ENCODE measurements around the gene FGFR3.
"Not testable (repeated sequence)": the region's sequence is repeated elsewhere in the genome, so short reads cannot be mapped to it uniquely, and the experiment has no call there.

The FGFR3 gene

DNA sequence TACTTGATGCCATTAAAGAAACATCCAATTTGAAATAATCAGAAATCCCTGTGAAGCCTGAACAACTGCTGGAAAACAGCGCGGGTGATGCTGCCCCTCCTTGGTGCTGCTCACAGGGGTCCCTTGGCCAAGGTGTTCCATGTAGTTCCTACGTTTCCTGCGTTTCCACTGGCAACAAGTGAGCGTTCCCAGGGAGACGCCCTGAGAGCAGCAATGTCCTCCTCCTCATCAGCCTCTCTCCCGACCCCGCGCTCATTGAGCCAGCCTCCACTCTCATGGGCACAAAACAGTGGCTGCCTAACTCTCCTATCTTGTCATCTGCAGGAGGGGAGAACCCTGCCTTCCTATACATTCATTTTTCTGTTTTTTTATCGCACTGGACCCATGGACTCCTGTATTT lies 44.0 kb downstream of the FGFR3 start:
- TF ChIP-seq POLR2A (IDR thresholded peaks at IDR 0.05; ENCODE audit: low read depth, low read length) (no peak), POU2F2 (IDR thresholded peaks at IDR 0.05; ENCODE audit: low read depth, low read length) (no peak), TAF1 (IDR thresholded peaks at IDR 0.05; ENCODE audit: low read depth, low read length) (no peak)
- FAIRE-seq = no peak
- no peak for DNase-seq (ENCODE audit: insufficient read length, low spot score)

DNA sequence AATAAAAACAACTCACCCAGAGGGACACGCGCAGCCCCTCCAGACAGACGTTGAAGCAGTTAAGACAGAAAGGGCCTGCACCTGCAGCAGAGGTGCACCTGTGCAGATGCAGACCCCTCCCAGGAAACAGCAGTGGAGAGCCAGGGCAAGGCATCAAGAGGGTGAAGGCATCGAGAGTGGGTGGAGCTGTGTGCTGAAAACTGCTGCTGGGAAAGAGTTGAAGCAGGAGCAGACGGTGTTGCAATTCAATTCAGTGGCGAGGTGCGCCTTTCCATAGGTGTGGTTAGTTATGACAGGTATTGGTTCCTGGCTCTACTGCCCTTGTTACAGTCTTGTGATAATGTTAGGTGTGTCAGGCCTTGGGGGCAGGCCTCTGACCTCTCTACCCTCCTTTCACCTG lies 46.2 kb downstream of the FGFR3 start:
- DNase-seq (ENCODE audit: insufficient read length, low spot score) = no peak
- FAIRE-seq = no peak
- no peak for TF ChIP-seq POU2F2 (IDR thresholded peaks at IDR 0.05; ENCODE audit: low read depth, low read length)
- TF ChIP-seq POLR2A (IDR thresholded peaks at IDR 0.05; ENCODE audit: low read depth, low read length) = no peak
- TF ChIP-seq SPI1 (IDR thresholded peaks at IDR 0.05; ENCODE audit: low read depth, low read length) = no peak
- no peak for TF ChIP-seq TAF1 (IDR thresholded peaks at IDR 0.05; ENCODE audit: low read depth, low read length)
- no peak for TF ChIP-seq PAX5 (IDR thresholded peaks at IDR 0.05; ENCODE audit: insufficient read depth, low read length, severe bottlenecking)
- no peak for TF ChIP-seq POLR2AphosphoS5 (IDR thresholded peaks at IDR 0.05; ENCODE audit: low read depth, low read length)

DNA sequence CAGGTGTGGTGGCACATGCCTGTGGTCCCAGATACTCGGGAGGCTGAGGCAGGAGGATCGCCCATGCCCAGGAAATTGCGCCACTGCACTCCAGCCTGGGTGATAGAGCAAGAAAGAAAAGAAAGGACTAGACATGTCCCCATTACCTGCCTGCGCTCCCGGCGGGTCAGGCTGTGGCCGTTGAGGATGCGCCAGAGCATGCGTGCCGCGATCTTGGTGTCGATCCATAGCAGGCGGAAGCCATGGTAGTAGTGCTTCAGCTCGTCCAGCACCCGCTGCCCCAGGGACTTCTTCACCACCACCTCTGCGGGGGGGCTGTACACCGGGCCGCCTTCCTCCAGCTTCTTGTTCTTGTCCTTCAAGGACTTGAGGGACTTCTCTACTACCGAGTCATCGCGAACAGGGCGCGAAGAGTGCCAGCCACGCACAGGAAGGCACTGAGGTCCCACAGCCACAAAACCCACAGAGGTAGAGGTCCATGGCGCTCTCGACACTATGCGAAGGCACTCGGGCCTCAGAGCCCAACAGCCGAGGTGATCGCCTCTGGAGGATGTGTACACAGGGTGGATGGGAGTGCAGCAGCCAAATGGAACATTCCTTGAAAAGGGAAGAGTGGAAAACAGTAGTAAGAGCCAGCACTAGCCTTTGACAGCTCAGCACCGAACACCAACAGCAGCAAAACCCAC lies 48.3 kb downstream of the FGFR3 start:
- DNase-seq (ENCODE audit: insufficient read length, low spot score) = no peak
- TF ChIP-seq SPI1 (IDR thresholded peaks at IDR 0.05; ENCODE audit: low read depth, low read length) = no peak
- TF ChIP-seq POLR2AphosphoS5 (IDR thresholded peaks at IDR 0.05; ENCODE audit: low read depth, low read length) = no peak
- no peak for TF ChIP-seq TAF1 (IDR thresholded peaks at IDR 0.05; ENCODE audit: low read depth, low read length)
- no peak for TF ChIP-seq PAX5 (IDR thresholded peaks at IDR 0.05; ENCODE audit: insufficient read depth, low read length, severe bottlenecking)
- TF ChIP-seq POU2F2 (IDR thresholded peaks at IDR 0.05; ENCODE audit: low read depth, low read length) = no peak
- TF ChIP-seq POLR2A (IDR thresholded peaks at IDR 0.05; ENCODE audit: low read depth, low read length) = no peak
- no peak for FAIRE-seq

DNA sequence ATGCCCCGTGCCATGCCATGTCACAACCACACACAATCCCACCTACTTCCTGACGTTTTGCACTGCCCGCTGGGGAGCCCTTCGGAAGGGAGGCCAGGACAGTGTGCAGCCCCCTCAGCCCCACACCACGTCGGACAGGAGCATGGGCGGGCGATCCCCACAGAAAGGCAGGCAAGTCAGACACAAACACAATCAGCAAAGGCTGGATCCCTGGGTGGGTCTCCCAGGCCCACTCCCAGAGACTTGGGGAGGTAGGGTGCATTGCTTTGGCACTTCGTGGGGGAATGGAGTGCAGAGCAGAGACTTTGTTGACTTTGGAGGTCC lies 48.8 kb downstream of the FGFR3 start:
- DNase-seq (ENCODE audit: insufficient read length, low spot score) = no peak
- no peak for FAIRE-seq
- TF ChIP-seq TAF1 (IDR thresholded peaks at IDR 0.05; ENCODE audit: low read depth, low read length) (no peak), PAX5 (IDR thresholded peaks at IDR 0.05; ENCODE audit: insufficient read depth, low read length, severe bottlenecking) (no peak)

DNA sequence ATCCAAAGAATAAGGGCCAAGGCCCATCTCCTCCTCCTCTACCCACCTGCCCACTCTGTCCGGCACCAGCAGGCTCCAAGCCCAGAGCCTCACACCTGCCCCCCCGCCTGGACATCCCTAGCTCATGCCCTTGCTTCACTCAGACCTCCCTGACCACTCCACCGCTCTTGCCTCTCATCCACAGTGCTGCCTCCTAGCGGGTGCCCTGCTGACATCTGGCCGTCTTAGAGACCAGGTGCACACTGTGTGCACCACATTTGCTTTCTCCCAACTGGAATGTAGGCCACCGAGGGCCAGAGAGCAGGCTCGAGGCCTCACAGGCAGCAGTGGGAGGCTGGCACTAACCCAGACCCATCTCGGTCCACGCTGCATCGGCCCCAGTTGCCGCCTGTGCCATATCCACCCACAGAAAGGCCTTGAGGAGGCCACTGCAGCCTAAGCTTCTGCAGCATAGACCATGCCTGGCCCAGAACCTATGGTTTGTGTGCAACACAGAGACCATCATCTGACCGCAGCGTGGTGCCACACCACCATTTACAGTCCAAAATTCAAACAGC lies 49.3 kb downstream of the FGFR3 start:
- no peak for TF ChIP-seq POLR2A (IDR thresholded peaks at IDR 0.05; ENCODE audit: low read depth, low read length)
- FAIRE-seq = no peak
- DNase-seq (ENCODE audit: insufficient read length, low spot score) = no peak

DNA sequence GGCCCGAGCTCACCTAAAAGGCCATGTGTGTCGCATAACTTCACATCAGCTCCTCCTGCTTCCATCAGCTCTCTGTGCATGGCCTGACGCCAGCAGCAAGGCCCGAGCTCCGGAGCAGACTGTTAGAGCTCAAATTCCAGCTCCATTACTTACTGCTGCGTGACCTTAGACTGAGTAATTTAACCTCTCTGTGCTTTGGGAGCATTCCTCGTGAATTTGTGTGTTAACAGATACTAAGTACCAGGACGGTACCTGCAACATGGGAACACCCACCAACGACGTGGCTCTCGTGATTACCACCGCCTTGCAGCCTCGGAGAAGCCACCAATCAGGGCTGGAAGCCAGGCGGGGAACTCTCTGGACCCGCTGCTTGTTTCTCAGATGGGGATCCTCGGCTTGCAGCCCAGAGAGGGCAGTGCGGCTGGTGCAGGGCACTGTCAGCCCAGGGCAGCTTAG lies 49.9 kb downstream of the FGFR3 start:
- no peak for TF ChIP-seq TAF1 (IDR thresholded peaks at IDR 0.05; ENCODE audit: low read depth, low read length)
- TF ChIP-seq SPI1 (IDR thresholded peaks at IDR 0.05; ENCODE audit: low read depth, low read length) = no peak
- no peak for TF ChIP-seq PAX5 (IDR thresholded peaks at IDR 0.05; ENCODE audit: insufficient read depth, low read length, severe bottlenecking)
- no peak for TF ChIP-seq POU2F2 (IDR thresholded peaks at IDR 0.05; ENCODE audit: low read depth, low read length)
- no peak for TF ChIP-seq POLR2AphosphoS5 (IDR thresholded peaks at IDR 0.05; ENCODE audit: low read depth, low read length)
- no peak for TF ChIP-seq POLR2A (IDR thresholded peaks at IDR 0.05; ENCODE audit: low read depth, low read length)
- no peak for DNase-seq (ENCODE audit: insufficient read length, low spot score)
- no peak for FAIRE-seq

DNA sequence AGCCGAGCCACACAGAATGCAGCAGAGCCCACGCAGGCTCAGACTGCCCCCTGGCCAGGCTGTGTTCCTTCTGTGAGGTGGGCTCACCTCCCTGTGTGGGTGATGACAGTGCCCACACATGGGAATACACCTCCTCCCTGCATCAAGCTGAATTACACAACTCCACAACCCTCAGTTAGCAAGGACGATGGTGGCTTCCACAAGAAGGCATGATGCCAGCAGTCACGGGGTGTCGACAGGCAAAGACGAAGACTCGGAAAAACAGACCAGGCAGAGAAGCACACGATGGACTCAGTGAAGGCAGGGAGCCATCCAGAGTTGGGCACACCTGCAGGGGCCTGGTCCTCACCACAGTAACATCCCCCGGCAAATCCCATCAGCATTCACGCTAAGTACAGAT lies 50.8 kb downstream of the FGFR3 start:
- DNase-seq (ENCODE audit: insufficient read length, low spot score) = no peak
- no peak for FAIRE-seq
- TF ChIP-seq POLR2A (IDR thresholded peaks at IDR 0.05; ENCODE audit: low read depth, low read length) = no peak
- no peak for TF ChIP-seq SPI1 (IDR thresholded peaks at IDR 0.05; ENCODE audit: low read depth, low read length)
- TF ChIP-seq POLR2AphosphoS5 (IDR thresholded peaks at IDR 0.05; ENCODE audit: low read depth, low read length) = no peak
- no peak for TF ChIP-seq POU2F2 (IDR thresholded peaks at IDR 0.05; ENCODE audit: low read depth, low read length)
- no peak for TF ChIP-seq PAX5 (IDR thresholded peaks at IDR 0.05; ENCODE audit: insufficient read depth, low read length, severe bottlenecking)
- no peak for TF ChIP-seq TAF1 (IDR thresholded peaks at IDR 0.05; ENCODE audit: low read depth, low read length)

DNA sequence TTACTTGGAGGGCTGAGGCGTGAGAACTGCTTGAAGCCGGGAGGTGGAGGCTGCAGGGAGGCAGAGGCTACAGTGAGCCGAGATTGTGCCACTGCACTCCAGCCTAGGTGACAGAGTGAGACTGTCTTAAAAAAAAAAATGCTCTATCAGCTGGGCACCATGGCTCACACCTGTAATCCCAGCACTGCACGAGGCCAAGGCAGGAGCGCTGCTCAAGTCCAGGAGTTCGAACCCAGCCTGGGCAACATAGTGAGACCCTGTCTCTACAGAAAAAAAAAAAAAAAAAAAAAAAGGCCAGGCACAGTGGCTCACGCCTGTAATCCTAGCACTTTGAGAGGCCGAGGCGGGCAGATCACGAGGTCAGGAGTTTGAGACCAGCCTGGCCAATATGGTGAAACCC lies 51.5 kb downstream of the FGFR3 start:
- not testable (repeated sequence) for FAIRE-seq; DNase-seq (ENCODE audit: insufficient read length, low spot score)

DNA sequence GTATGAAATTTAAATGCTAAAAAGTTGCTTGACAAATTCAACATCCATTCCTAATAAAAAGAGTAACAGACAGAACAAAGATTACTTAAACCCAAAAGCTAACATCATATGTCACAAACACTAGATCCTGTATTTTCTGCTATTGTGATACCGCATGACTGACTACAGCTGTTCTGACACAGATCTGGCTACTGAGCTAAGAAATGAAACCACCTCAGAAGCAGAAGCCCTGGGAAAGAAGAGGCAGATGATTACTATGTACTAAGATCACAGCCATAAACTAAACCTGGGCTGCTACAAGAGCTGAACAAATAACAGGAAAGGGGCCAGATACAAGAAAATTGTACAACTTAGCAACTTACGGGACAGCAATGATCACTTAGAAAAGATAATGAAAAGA lies 53.5 kb downstream of the FGFR3 start:
- peak; percentile 59 for FAIRE-seq
- no peak for TF ChIP-seq POLR2AphosphoS5 (IDR thresholded peaks at IDR 0.05; ENCODE audit: low read depth, low read length)
- no peak for TF ChIP-seq SPI1 (IDR thresholded peaks at IDR 0.05; ENCODE audit: low read depth, low read length)
- TF ChIP-seq TAF1 (IDR thresholded peaks at IDR 0.05; ENCODE audit: low read depth, low read length) = no peak
- no peak for TF ChIP-seq POU2F2 (IDR thresholded peaks at IDR 0.05; ENCODE audit: low read depth, low read length)
- TF ChIP-seq PAX5 (IDR thresholded peaks at IDR 0.05; ENCODE audit: insufficient read depth, low read length, severe bottlenecking) = peak; percentile 34
- TF ChIP-seq POLR2A (IDR thresholded peaks at IDR 0.05; ENCODE audit: low read depth, low read length) = no peak
- no peak for DNase-seq (ENCODE audit: insufficient read length, low spot score)

DNA sequence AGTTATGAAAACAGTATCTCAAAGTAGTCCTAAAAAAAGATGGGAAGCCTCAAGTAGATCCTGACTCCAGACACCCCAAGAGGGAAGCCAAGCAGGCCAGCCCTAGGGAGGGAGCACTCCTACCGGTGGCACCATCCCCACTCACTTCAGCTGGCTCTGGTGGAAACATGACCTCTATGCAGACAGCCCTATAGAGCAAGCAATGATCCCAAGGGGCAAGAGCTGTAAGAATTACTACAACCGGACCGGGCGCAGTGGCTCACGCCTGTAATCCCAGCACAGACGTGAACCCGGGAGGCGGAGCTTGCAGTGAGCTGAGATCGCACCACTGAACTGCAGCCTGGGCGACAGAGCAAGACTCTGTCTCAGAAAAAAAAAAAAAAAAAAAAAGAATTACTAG lies 57.2 kb downstream of the FGFR3 start:
- FAIRE-seq = no peak
- DNase-seq (ENCODE audit: insufficient read length, low spot score) = no peak
- TF ChIP-seq SPI1 (IDR thresholded peaks at IDR 0.05; ENCODE audit: low read depth, low read length) = no peak
- no peak for TF ChIP-seq PAX5 (IDR thresholded peaks at IDR 0.05; ENCODE audit: insufficient read depth, low read length, severe bottlenecking)
- TF ChIP-seq TAF1 (IDR thresholded peaks at IDR 0.05; ENCODE audit: low read depth, low read length) = no peak
- no peak for TF ChIP-seq POU2F2 (IDR thresholded peaks at IDR 0.05; ENCODE audit: low read depth, low read length)
- TF ChIP-seq POLR2AphosphoS5 (IDR thresholded peaks at IDR 0.05; ENCODE audit: low read depth, low read length) = no peak
- no peak for TF ChIP-seq POLR2A (IDR thresholded peaks at IDR 0.05; ENCODE audit: low read depth, low read length)

DNA sequence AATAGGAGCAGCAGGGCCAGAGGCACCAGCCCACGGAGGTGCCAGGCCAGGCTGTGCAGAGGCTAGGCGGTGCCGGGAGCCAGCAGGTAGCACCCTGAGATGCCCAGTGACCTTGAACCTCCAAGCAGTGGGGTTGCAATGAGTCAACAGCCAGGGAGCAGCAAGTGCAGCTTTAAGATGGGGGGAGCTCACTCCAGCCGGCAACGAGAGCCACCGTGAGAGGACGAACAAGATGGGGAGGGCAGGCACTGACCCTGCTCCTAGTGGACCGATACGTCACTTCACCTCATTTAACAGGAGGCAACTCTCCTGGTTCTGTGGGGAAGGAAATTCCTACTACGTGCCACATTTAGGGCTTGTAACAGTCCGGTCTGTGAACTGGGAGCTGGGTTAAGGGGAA lies 58.1 kb downstream of the FGFR3 start:
- no peak for TF ChIP-seq SPI1 (IDR thresholded peaks at IDR 0.05; ENCODE audit: low read depth, low read length)
- TF ChIP-seq TAF1 (IDR thresholded peaks at IDR 0.05; ENCODE audit: low read depth, low read length) = no peak
- no peak for TF ChIP-seq POLR2A (IDR thresholded peaks at IDR 0.05; ENCODE audit: low read depth, low read length)
- TF ChIP-seq POLR2AphosphoS5 (IDR thresholded peaks at IDR 0.05; ENCODE audit: low read depth, low read length) = no peak
- no peak for TF ChIP-seq POU2F2 (IDR thresholded peaks at IDR 0.05; ENCODE audit: low read depth, low read length)
- no peak for TF ChIP-seq PAX5 (IDR thresholded peaks at IDR 0.05; ENCODE audit: insufficient read depth, low read length, severe bottlenecking)
- FAIRE-seq = no peak
- DNase-seq (ENCODE audit: insufficient read length, low spot score) = no peak
